Neural cell (in vitro differentiated cells): Measurements from ENCODE around the gene SESN1. TPM values are rescaled to one million over a fixed set of nuclear protein-coding genes. Genes with fewer than 3 reads are reported as not detected.

ENCODE experiments used
- H2AFZ ChIP-seq: fragments of 200-600, 300-800 bp; sonication (generic), shearing (Covaris generic); 2 replicates; pipeline ENCODE4 v1.6.0; 2014; ENCODE audit warnings: low read depth, mild to moderate bottlenecking, antibody characterized with exemption, low read length, moderate library complexity
- H3F3A ChIP-seq: fragments of 200-600 bp; shearing (Covaris generic); 2 replicates; pipeline ENCODE4 v1.6.1; 2016; ENCODE audit warnings: mild to moderate bottlenecking, moderate library complexity, mixed read lengths, antibody characterized with exemption, low read length; ENCODE audit not compliant: insufficient read depth, poor library complexity, severe bottlenecking
- H3K27ac ChIP-seq: fragments of 200-600, 300-800 bp; sonication (generic), shearing (Covaris generic); 2 replicates; pipeline ENCODE4 v1.5.1; 2014; ENCODE audit warnings: mild to moderate bottlenecking, low read length, moderate library complexity
- H3K27me3 ChIP-seq: fragments of 300-800, 200-600 bp; sonication (generic), shearing (Covaris generic); 2 replicates; pipeline ENCODE4 v1.6.0; 2014; ENCODE audit warnings: mild to moderate bottlenecking, low read depth, low read length, moderate library complexity; ENCODE audit not compliant: insufficient read depth
- H3K36me3 ChIP-seq: fragments of 300-800, 200-600 bp; sonication (generic), shearing (Covaris generic); 2 replicates; pipeline ENCODE4 v1.5.1; 2014; ENCODE audit warnings: mild to moderate bottlenecking, antibody characterized with exemption, low read length, moderate library complexity; ENCODE audit not compliant: insufficient read depth
- H3K4me2 ChIP-seq: fragments of 300-800, 200-600 bp; sonication (generic), shearing (Covaris generic); 2 replicates; pipeline ENCODE4 v1.6.0; 2014; ENCODE audit warnings: mild to moderate bottlenecking, low read length
- H3K4me3 ChIP-seq: fragments of 300-800, 200-600 bp; sonication (generic), shearing (Covaris generic); 2 replicates; pipeline ENCODE4 v1.5.1; 2014; ENCODE audit warnings: mild to moderate bottlenecking, low read length, moderate library complexity
- H3K79me2 ChIP-seq: fragments of 200-600 bp; shearing (Covaris generic); replicated peaks from 2 replicates; pipeline ENCODE4 v1.6.0; 2014; ENCODE audit warnings: mild to moderate bottlenecking, low read length, moderate library complexity; ENCODE audit not compliant: insufficient read depth
- H3K9ac ChIP-seq: fragments of 300-800, 200-600 bp; sonication (generic), shearing (Covaris generic); 2 replicates; pipeline ENCODE4 v1.6.1; 2016; ENCODE audit warnings: mild to moderate bottlenecking, low read length, mixed read lengths
- H3K9me2 ChIP-seq: fragments of 200-600 bp; shearing (Covaris generic); 2 replicates; pipeline ENCODE4 v1.6.1; 2016; ENCODE audit warnings: mild to moderate bottlenecking, low read length, mixed read lengths; ENCODE audit not compliant: insufficient read depth
- H3K9me3 ChIP-seq: fragments of 200-600, 300-800 bp; sonication (generic), shearing (Covaris generic); 2 replicates; pipeline ENCODE4 v1.6.1; 2016; ENCODE audit warnings: mild to moderate bottlenecking, mixed run types, low read length, moderate library complexity, mixed read lengths
- H4K20me1 ChIP-seq: fragments of 200-600 bp; shearing (Covaris generic); 2 replicates; pipeline ENCODE4 v1.6.1; 2016; ENCODE audit warnings: mild to moderate bottlenecking, mixed run types; ENCODE audit not compliant: insufficient read depth
- CTCF ChIP-seq: fragments of 450-650 bp; IDR thresholded peaks from 2 replicates; pipeline ENCODE4 v1.5.1; 2014; ENCODE audit warnings: antibody characterized with exemption, mild to moderate bottlenecking, moderate library complexity; ENCODE audit not compliant: poor library complexity, severe bottlenecking
- EP300 ChIP-seq: fragments of 450-650 bp; conservative IDR thresholded peaks from 2 replicates; pipeline ENCODE4 v1.6.1; 2014; ENCODE audit warnings: antibody characterized with exemption, mild to moderate bottlenecking, moderate library complexity; ENCODE audit not compliant: poor library complexity, severe bottlenecking
- EZH2 ChIP-seq: fragments of 200-600, 300-800 bp; shearing (Covaris generic), sonication (generic); IDR thresholded peaks from 2 replicates; pipeline ENCODE4 v1.6.1; 2014; ENCODE audit warnings: antibody characterized with exemption, low read length, borderline replicate concordance, mild to moderate bottlenecking; ENCODE audit not compliant: insufficient read depth, poor library complexity, severe bottlenecking
- MXI1 ChIP-seq: fragments of 450-650 bp; conservative IDR thresholded peaks from 2 replicates; pipeline ENCODE4 v1.6.1; 2014; ENCODE audit warnings: antibody characterized with exemption, mild to moderate bottlenecking; ENCODE audit not compliant: poor library complexity, severe bottlenecking
- POLR2AphosphoS5 ChIP-seq: IDR thresholded peaks from 2 replicates; pipeline ENCODE4 v1.6.1; 2012
- RAD21 ChIP-seq: fragments of 450-650 bp; conservative IDR thresholded peaks from 2 replicates; pipeline ENCODE4 v1.6.1; 2014; ENCODE audit warnings: antibody characterized with exemption, mild to moderate bottlenecking, moderate library complexity
- REST ChIP-seq: IDR thresholded peaks from 2 replicates; pipeline ENCODE4 v1.6.1; 2012; ENCODE audit warnings: borderline replicate concordance
- SMC3 ChIP-seq: fragments of 450-650 bp; conservative IDR thresholded peaks from 2 replicates; pipeline ENCODE4 v1.6.1; 2014; ENCODE audit warnings: antibody characterized with exemption, mild to moderate bottlenecking, moderate library complexity; ENCODE audit not compliant: poor library complexity
- TAF1 ChIP-seq: IDR thresholded peaks from 2 replicates; pipeline ENCODE4 v1.6.1; 2012; ENCODE audit warnings: low read depth
- polyA plus RNA-seq: library from polyadenylated mRNA; depleted of rRNA; stranded (reverse); fragments of >200 nt; gene quantifications from 2 replicates; pipeline ENCODE4 v1.2.3, GENCODE V29; 2014

Gene SESN1
- polyA plus RNA-seq, 1 donor from 2014 or later, result 46.4 TPM

GRCh38 chr6:108947114-108947854 is 147.4 kb downstream of the SESN1 start:
- H3F3A ChIP-seq, result no peaks in the 10 kb centered on the region
- no peaks in the 10 kb centered on the region for H4K20me1 ChIP-seq
- no peak overlapping the region for H2AFZ ChIP-seq
- H3K79me2 ChIP-seq, result no peaks in the 10 kb centered on the region
- H3K27me3 ChIP-seq, result no peaks in the 10 kb centered on the region
- H3K9ac ChIP-seq, result no peak overlapping the region
- no peak overlapping the region for H3K4me3 ChIP-seq
- H3K36me3 ChIP-seq, result no peaks in the 10 kb centered on the region
- no peaks in the 10 kb centered on the region for H3K9me3 ChIP-seq
- no peak overlapping the region for H3K27ac ChIP-seq
- TF ChIP-seq POLR2AphosphoS5, result no peak
- H3K4me2 ChIP-seq, result no peak overlapping the region
- no peaks in the 10 kb centered on the region for H3K9me2 ChIP-seq

GRCh38 chr6:108946695-108947094 is 148.0 kb downstream of the SESN1 start:
- TF ChIP-seq MXI1 (no peak), SMC3 (no peak), REST (no peak), EZH2 (no peak), EP300 (no peak), RAD21 (no peak), POLR2AphosphoS5 (no peak), TAF1 (no peak), CTCF (no peak)

More at GRCh38 chr6:108946695-108947094, 148.0 kb downstream of the SESN1 start:
- no peak overlapping the region for H2AFZ ChIP-seq
- H3F3A ChIP-seq, result no peaks in the 10 kb centered on the region
- no peaks in the 10 kb centered on the region for H3K27me3 ChIP-seq
- no peaks in the 10 kb centered on the region for H4K20me1 ChIP-seq
- no peaks in the 10 kb centered on the region for H3K9me2 ChIP-seq
- H3K79me2 ChIP-seq, result no peaks in the 10 kb centered on the region
- H3K4me2 ChIP-seq, result no peak overlapping the region
- H3K4me3 ChIP-seq, result no peak overlapping the region
- no peaks in the 10 kb centered on the region for H3K36me3 ChIP-seq
- H3K9ac ChIP-seq, result no peak overlapping the region
- H3K27ac ChIP-seq, result no peak overlapping the region
- H3K9me3 ChIP-seq, result no peaks in the 10 kb centered on the region
